Astrocyte (in vitro differentiated cells and primary cell): ENCODE results near the gene RNU7-1. TPM values are rescaled to one million over a fixed set of nuclear protein-coding genes. Genes with fewer than 3 reads are reported as not detected.

Experiments used
- DNase-seq: peaks from one replicate; pipeline ENCODE4 v3.0.0-alpha.2; 2010; ENCODE audit warnings: low read depth
- FAIRE-seq: peaks from 2 replicates; lab custom pipeline; 2011; peaks lifted over from hg19 to GRCh38; lab: Jason Lieb, UNC
- H2AFZ ChIP-seq: 2 replicates; pipeline ENCODE4 v1.6.0; 2012; ENCODE audit warnings: low read depth, low read length, inconsistent platforms
- H3K27ac ChIP-seq: 2 replicates; pipeline ENCODE4 v1.5.1; 2011; ENCODE audit warnings: low read depth, low read length, inconsistent platforms
- H3K27me3 ChIP-seq: 2 replicates; pipeline ENCODE4 v1.6.0; 2011; ENCODE audit warnings: low read length, inconsistent platforms; ENCODE audit not compliant: insufficient read depth
- H3K36me3 ChIP-seq: 2 replicates; pipeline ENCODE4 v1.5.1; 2011; ENCODE audit warnings: low read length, inconsistent platforms; ENCODE audit not compliant: insufficient read depth
- H3K4me1 ChIP-seq: 2 replicates; pipeline ENCODE4 v1.5.1; 2011; ENCODE audit warnings: low read length, inconsistent platforms; ENCODE audit not compliant: insufficient read depth
- H3K4me2 ChIP-seq: 2 replicates; pipeline ENCODE4 v1.6.0; 2012; ENCODE audit warnings: low read length, inconsistent platforms
- H3K4me3 ChIP-seq: 2 replicates; pipeline ENCODE4 v1.5.1; 2011; ENCODE audit warnings: low read depth, mild to moderate bottlenecking, low read length, inconsistent platforms; ENCODE audit not compliant: insufficient read depth
- H3K79me2 ChIP-seq: 2 replicates; pipeline ENCODE4 v1.6.0; 2012; ENCODE audit warnings: mild to moderate bottlenecking, low read length, inconsistent platforms; ENCODE audit not compliant: insufficient read depth
- H3K9ac ChIP-seq: 2 replicates; pipeline ENCODE4 v1.6.0; 2012; ENCODE audit warnings: mild to moderate bottlenecking, low read length, inconsistent platforms
- H3K9me3 ChIP-seq: 2 replicates; pipeline ENCODE4 v1.5.1; 2012; ENCODE audit warnings: low read depth, mild to moderate bottlenecking, low read length, inconsistent platforms; ENCODE audit not compliant: insufficient read depth
- H4K20me1 ChIP-seq: 2 replicates; pipeline ENCODE4 v1.6.0; 2012; ENCODE audit warnings: low read length, inconsistent platforms; ENCODE audit not compliant: insufficient read depth
- H3K27ac Mint-ChIP-seq: one replicate; pipeline ENCODE4 v1.8.0; 2021; ENCODE audit warnings: mild to moderate bottlenecking, mixed read lengths; ENCODE audit not compliant: unreplicated experiment
- H3K27me3 Mint-ChIP-seq: one replicate; pipeline ENCODE4 v1.8.0; 2021; ENCODE audit warnings: low read depth, mixed read lengths; ENCODE audit not compliant: unreplicated experiment
- H3K36me3 Mint-ChIP-seq: one replicate; pipeline ENCODE4 v1.8.0; 2021; ENCODE audit warnings: low read depth, mixed read lengths; ENCODE audit not compliant: unreplicated experiment
- H3K4me1 Mint-ChIP-seq: one replicate; pipeline ENCODE4 v1.8.0; 2021; ENCODE audit warnings: low read depth, mixed read lengths; ENCODE audit not compliant: unreplicated experiment
- H3K4me3 Mint-ChIP-seq: one replicate; pipeline ENCODE4 v1.8.0; 2021; ENCODE audit warnings: mild to moderate bottlenecking, moderate library complexity, mixed read lengths; ENCODE audit not compliant: unreplicated experiment
- H3K9me3 Mint-ChIP-seq: one replicate; pipeline ENCODE4 v1.8.0; 2021; ENCODE audit warnings: mild to moderate bottlenecking, mixed read lengths; ENCODE audit not compliant: unreplicated experiment
- CTCF ChIP-seq: IDR thresholded peaks from 2 replicates; pipeline ENCODE4 v1.5.1; 2011; ENCODE audit warnings: low read depth, mild to moderate bottlenecking, inconsistent platforms, low read length, moderate library complexity; ENCODE audit not compliant: insufficient read depth
- EZH2 ChIP-seq: IDR thresholded peaks from 2 replicates; pipeline ENCODE4 v1.6.1; 2012; ENCODE audit warnings: mild to moderate bottlenecking, low read length, inconsistent platforms; ENCODE audit not compliant: insufficient read depth
- total RNA-seq: library from RNA; stranded (reverse); gene quantifications from 2 replicates; pipeline ENCODE4 v1.2.1, GENCODE V29; 2021

Gene RNU7-1
- total RNA-seq, 1 donor from 2014 or later = not detected

DNA sequence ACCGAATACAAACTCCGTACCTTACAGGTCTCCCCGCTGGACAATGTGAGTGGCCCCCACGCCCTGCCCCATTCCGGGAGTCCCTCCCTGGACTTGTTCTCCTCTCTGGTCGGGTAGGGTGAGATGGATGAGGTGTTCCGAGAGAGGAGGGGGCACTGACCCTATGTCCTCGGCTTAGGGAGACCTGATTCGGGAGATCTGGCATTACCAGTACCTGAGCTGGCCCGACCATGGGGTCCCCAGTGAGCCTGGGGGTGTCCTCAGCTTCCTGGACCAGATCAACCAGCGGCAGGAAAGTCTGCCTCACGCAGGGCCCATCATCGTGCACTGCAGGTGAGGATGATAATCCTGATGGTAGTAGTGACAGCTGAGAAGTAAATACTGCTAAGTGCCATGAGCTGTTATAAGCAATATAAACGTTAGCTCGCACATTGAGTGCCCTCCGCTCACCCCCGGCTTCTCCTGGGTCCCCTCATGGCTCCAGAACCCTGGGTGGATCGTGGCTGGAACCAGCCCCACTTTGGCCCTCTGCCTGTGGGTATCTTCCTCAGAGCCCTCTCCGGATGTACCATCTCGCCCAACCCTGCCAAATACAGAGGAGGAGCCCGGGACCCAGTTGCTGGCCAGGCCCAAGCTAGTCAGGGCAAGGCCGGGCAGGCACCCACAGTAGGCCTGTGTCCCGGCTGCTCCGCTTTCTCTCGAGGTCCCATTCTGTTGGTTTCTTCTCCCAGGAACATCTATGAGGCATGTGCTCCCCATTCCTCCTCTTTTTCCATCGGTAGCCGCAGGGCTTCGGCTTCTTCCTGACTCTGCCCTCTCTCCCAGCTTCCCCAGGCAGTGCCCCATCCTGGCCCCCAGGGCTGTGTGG lies 14.4 kb downstream of the RNU7-1 start:
- peaks cover 4% of the 10 kb centered on the region for H3K27me3 Mint-ChIP-seq
- FAIRE-seq (no peak), DNase-seq (no peak)
- H3K79me2 ChIP-seq = no peaks in the 10 kb centered on the region
- H3K4me3 ChIP-seq = no peak overlapping the region
- H3K27ac Mint-ChIP-seq = peak overlapping the region; percentile 53
- H2AFZ ChIP-seq = no peak overlapping the region
- no peaks in the 10 kb centered on the region for H3K9me3 ChIP-seq
- peaks cover 2% of the 10 kb centered on the region for H3K36me3 Mint-ChIP-seq
- no peak overlapping the region for H3K4me2 ChIP-seq
- H3K4me1 ChIP-seq = peaks cover 29% of the 10 kb centered on the region
- peak overlapping the region; percentile 29 for H3K4me3 Mint-ChIP-seq
- H3K9ac ChIP-seq = no peak overlapping the region
- no peaks in the 10 kb centered on the region for H3K27me3 ChIP-seq
- TF ChIP-seq CTCF (no peak), EZH2 (no peak)
- H3K9me3 Mint-ChIP-seq = no peaks in the 10 kb centered on the region
- peaks cover 29% of the 10 kb centered on the region for H3K4me1 Mint-ChIP-seq
- H4K20me1 ChIP-seq = no peaks in the 10 kb centered on the region
- H3K27ac ChIP-seq = no peak overlapping the region
- no peaks in the 10 kb centered on the region for H3K36me3 ChIP-seq

DNA sequence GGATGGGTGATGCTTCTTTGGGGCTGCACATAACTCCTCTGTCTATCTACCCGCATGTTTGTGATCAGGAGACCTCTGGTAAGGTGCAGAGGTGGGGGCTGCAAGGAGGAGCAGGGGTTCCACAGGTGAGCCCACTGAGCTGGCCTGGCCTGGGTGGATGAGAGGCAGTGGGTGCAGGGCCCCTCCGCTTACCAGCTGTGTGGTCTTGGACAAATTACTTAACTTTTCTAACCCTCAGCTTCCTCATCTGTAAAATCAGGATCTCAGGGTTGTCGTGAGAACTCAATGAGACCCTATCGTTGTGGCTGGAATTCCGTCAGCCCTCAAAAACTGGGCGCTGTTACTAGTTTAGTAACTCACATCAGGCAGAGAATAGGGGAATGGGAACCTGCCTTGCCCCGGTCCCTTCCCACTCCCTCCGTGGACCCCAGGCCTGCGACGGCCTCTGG lies 15.0 kb downstream of the RNU7-1 start:
- Histone ChIP-seq H3K27me3 (no peaks in the 10 kb centered on the region), H3K27ac (no peak overlapping the region), H2AFZ (peak overlapping the region; percentile 47), H3K9me3 (no peaks in the 10 kb centered on the region), H3K79me2 (no peaks in the 10 kb centered on the region), H3K4me3 (no peak overlapping the region), H3K36me3 (no peaks in the 10 kb centered on the region), H3K4me1 (peaks cover 24% of the 10 kb centered on the region), H4K20me1 (no peaks in the 10 kb centered on the region), H3K4me2 (no peak overlapping the region), H3K9ac (no peak overlapping the region)
- Mint-ChIP-seq H3K4me1 (peaks cover 27% of the 10 kb centered on the region), H3K36me3 (peaks cover 2% of the 10 kb centered on the region), H3K27ac (peak overlapping the region; percentile 53), H3K4me3 (peak overlapping the region; percentile 29), H3K27me3 (peaks cover 4% of the 10 kb centered on the region), H3K9me3 (no peaks in the 10 kb centered on the region)
- DNase-seq (no peak), FAIRE-seq (no peak)
- TF ChIP-seq EZH2 (no peak), CTCF (no peak)
